HepG2 (cell line): ENCODE measurements around the gene TMEM167A. TPM values are rescaled to one million over a fixed set of nuclear protein-coding genes. Genes with fewer than 3 reads are reported as not detected.

ENCODE experiments used
- DPF2 ChIP-seq: sonication (generic); formaldehyde crosslinking; IDR thresholded peaks from 2 replicates; pipeline ENCODE4 v1.4.0; 2020; ENCODE audit warnings: mild to moderate bottlenecking, low read depth, missing genetic modification reagents, borderline replicate concordance
- GPN1 ChIP-seq: sonication (generic); formaldehyde crosslinking; IDR thresholded peaks from 2 replicates; pipeline ENCODE4 v1.5.1; 2020; ENCODE audit warnings: missing genetic modification reagents, borderline replicate concordance
- HDAC2 ChIP-seq: sonication (generic); formaldehyde crosslinking; IDR thresholded peaks from 2 replicates; pipeline ENCODE4 v1.4.0; 2020; ENCODE audit warnings: missing genetic modification reagents
- HES4 ChIP-seq: sonication (generic); formaldehyde crosslinking; IDR thresholded peaks from 2 replicates; pipeline ENCODE4 v1.9.0; 2021; ENCODE audit warnings: mild to moderate bottlenecking, missing genetic modification reagents, borderline replicate concordance
- KLF6 ChIP-seq: IDR thresholded peaks from 2 replicates; pipeline ENCODE4 v1.8.0; 2016; ENCODE audit warnings: missing biosample characterization, missing genetic modification reagents
- NCOR1 ChIP-seq: fragments of 200-600 bp; sonication (generic); IDR thresholded peaks from 2 replicates; pipeline ENCODE4 v1.7.0; 2017; ENCODE audit warnings: antibody characterized with exemption, low read length, borderline replicate concordance
- NFYB ChIP-seq: sonication (generic); formaldehyde crosslinking; IDR thresholded peaks from 2 replicates; pipeline ENCODE4 v1.4.0; 2020; ENCODE audit warnings: missing genetic modification reagents
- NFYC ChIP-seq: IDR thresholded peaks from 2 replicates; pipeline ENCODE4 v1.6.1; 2016; ENCODE audit warnings: missing genetic modification reagents, missing compliant biosample characterization
- NR2F1 ChIP-seq, 2 experiments: fragments of 450-650 bp in 1 of 2; formaldehyde crosslinking in 1 of 2; IDR thresholded peaks; 2 replicates each; pipeline versions ENCODE4 v1.5.0 to v1.6.1; 2016 to 2020; ENCODE audit warnings: mild to moderate bottlenecking in 1 of 2, missing compliant biosample characterization in 1 of 2, missing genetic modification reagents in 1 of 2, moderate library complexity in 1 of 2
- PHF21A ChIP-seq: sonication (generic); formaldehyde crosslinking; IDR thresholded peaks from 2 replicates; pipeline ENCODE4 v1.5.0; 2020; ENCODE audit warnings: mild to moderate bottlenecking, missing genetic modification reagents
- RARG ChIP-seq: sonication (generic); formaldehyde crosslinking; IDR thresholded peaks from 2 replicates; pipeline ENCODE4 v1.4.0; 2020; ENCODE audit warnings: low read depth, mild to moderate bottlenecking, missing genetic modification reagents
- RCOR2 ChIP-seq: IDR thresholded peaks from 2 replicates; pipeline ENCODE4 v1.6.1; 2016; ENCODE audit warnings: missing biosample characterization, missing genetic modification reagents
- REXO4 ChIP-seq: sonication (generic); formaldehyde crosslinking; IDR thresholded peaks from 2 replicates; pipeline ENCODE4 v1.8.0; 2022; ENCODE audit warnings: missing genetic modification reagents, mild to moderate bottlenecking, borderline replicate concordance
- SALL1 ChIP-seq: sonication (generic); formaldehyde crosslinking; IDR thresholded peaks from 2 replicates; pipeline ENCODE4 v1.8.0; 2022; ENCODE audit warnings: mild to moderate bottlenecking, missing genetic modification reagents
- SOX6 ChIP-seq, 2 experiments: fragments of 450-650 bp in 1 of 2; sonication (generic) in 1 of 2; formaldehyde crosslinking in 1 of 2; IDR thresholded peaks; 2 replicates each; pipeline versions ENCODE4 v1.4.0 to v1.6.1; 2017 to 2020; ENCODE audit warnings: antibody characterized with exemption in 1 of 2, mild to moderate bottlenecking in 1 of 2, missing genetic modification reagents in 1 of 2
- TAF1 ChIP-seq: sonication (generic); formaldehyde crosslinking; IDR thresholded peaks from 2 replicates; pipeline ENCODE4 v1.4.0; 2020; ENCODE audit warnings: missing genetic modification reagents
- TMF1 ChIP-seq: sonication (generic); formaldehyde crosslinking; IDR thresholded peaks from 2 replicates; pipeline ENCODE4 v1.8.1; 2022; ENCODE audit warnings: low read depth, missing genetic modification reagents
- ZNF530 ChIP-seq: sonication (generic); formaldehyde crosslinking; IDR thresholded peaks from 2 replicates; pipeline ENCODE4 v1.5.0; 2020; ENCODE audit warnings: low read depth, mild to moderate bottlenecking, missing genetic modification reagents
- ZNF557 ChIP-seq: sonication (generic); formaldehyde crosslinking; IDR thresholded peaks from 2 replicates; pipeline ENCODE4 v1.4.0; 2020; ENCODE audit warnings: missing genetic modification reagents
- ZNF572 ChIP-seq: sonication (generic); formaldehyde crosslinking; IDR thresholded peaks from 2 replicates; pipeline ENCODE4 v1.5.1; 2020; ENCODE audit warnings: mild to moderate bottlenecking, missing genetic modification reagents
- ZNF772 ChIP-seq: sonication (generic); formaldehyde crosslinking; IDR thresholded peaks from 2 replicates; pipeline ENCODE4 v1.5.0; 2020; ENCODE audit warnings: mild to moderate bottlenecking, missing genetic modification reagents
- ZNF782 ChIP-seq: sonication (generic); formaldehyde crosslinking; IDR thresholded peaks from 2 replicates; pipeline ENCODE4 v1.4.0; 2020; ENCODE audit warnings: missing genetic modification reagents, mild to moderate bottlenecking, borderline replicate concordance
- ZSCAN25 ChIP-seq: sonication (generic); formaldehyde crosslinking; IDR thresholded peaks from 2 replicates; pipeline ENCODE4 v1.8.0; 2022; ENCODE audit warnings: mild to moderate bottlenecking, missing genetic modification reagents
- polyA plus RNA-seq, 8 experiments: library from polyadenylated mRNA; depleted of rRNA in 3 of 8; stranded (reverse) in 7 of 8; unstranded in 1 of 8; fragments of >200 nt; fragmentation: Illumina TruSeq in 4 of 8; extraction: Trizol in 4 of 8; gene quantifications; 2 replicates each; pipeline versions ENCODE4 v1.2.1 to v1.2.3, GENCODE V29; 2011 to 2016; ENCODE audit warnings: low read depth in 4 of 8, missing spikeins in 1 of 8, mixed read lengths in 1 of 8; ENCODE audit not compliant: insufficient read depth in 1 of 8
- total RNA-seq, 5 experiments: library from RNA; depleted of rRNA; stranded (reverse); fragments of >200 nt; fragmentation: Illumina TruSeq; extraction: Trizol; gene quantifications; 2 replicates each; pipeline ENCODE4 v1.2.3, GENCODE V29; 2016; ENCODE audit warnings: low read depth in 1 of 5
- TF ChIP-seq, protein P1 (sequence below): sonication (generic); formaldehyde crosslinking; IDR thresholded peaks from 2 replicates; pipeline ENCODE4 v1.4.0; 2020; ENCODE audit warnings: mild to moderate bottlenecking, missing genetic modification reagents
- TF ChIP-seq, protein P2 (sequence below): sonication (generic); formaldehyde crosslinking; IDR thresholded peaks from 2 replicates; pipeline ENCODE4 v1.5.0; 2020; ENCODE audit warnings: mild to moderate bottlenecking, missing genetic modification reagents, borderline replicate concordance
- TF ChIP-seq, protein P3 (sequence below): sonication (generic); formaldehyde crosslinking; IDR thresholded peaks from 2 replicates; pipeline ENCODE4 v1.5.1; 2020; ENCODE audit warnings: missing genetic modification reagents, mild to moderate bottlenecking, borderline replicate concordance

The TMEM167A gene
- total and polyA plus RNA-seq, 2 of the 13 experiments (the other 11 are each of a cell fraction or from before 2014, with no cell fraction given): 47.0 to 78.7 TPM

DNA sequence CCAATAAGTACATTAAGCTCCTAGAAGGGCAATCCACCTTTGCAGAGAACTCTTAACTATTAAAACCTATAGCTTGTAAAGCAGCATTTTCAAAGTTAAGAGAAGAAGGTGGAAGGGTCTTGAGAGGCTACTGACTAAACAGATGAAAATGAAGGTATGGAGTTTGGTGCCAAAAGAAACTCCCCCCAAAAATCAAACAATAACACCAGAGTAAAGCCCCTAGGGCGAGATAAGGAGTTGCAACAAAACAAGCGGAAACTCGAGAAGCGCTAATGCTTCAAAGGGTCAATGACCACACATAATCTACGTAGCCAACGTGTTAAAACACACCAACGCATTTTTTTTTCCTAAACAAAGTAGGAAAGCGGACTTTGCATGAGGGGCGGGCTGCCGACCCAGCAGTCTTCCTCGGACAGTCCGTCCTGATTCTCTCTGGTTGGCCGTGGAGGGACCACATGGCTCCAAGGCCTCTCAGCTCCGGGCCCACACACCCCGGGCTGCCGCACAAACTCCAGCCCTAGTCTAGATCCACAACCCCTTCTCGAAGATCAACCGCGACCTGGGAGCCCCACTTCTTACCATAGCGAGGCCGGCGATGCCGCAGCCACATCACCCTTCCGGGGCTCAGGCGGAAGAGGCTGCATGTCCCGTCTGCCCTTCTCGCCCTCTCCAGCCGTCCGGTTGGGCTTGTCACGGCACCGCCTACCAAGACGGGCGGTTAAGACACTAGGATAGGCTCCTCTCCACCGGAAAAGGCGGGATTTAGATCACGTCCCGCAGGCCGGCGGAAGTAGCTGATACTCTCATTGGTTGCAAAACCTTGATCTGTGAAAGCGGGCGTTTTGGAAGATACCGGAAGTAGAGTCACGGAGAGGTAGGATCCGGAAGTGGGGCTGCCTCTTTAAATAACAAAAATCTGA is at the start of gene TMEM167A, which contains the start of gene XRCC4 (continued):
- TF ChIP-seq ZSCAN25 (CRISPR knock-in tag): no peak
- peak; percentile 53; the same call in 1 of the 2 replicates for TF ChIP-seq HDAC2 (CRISPR knock-in tag)
- no peak for TF ChIP-seq REXO4 (CRISPR knock-in tag)
- no peak for TF ChIP-seq ZNF782
- peak; percentile 89 for TF ChIP-seq TAF1 (CRISPR knock-in tag)
- TF ChIP-seq, protein P1, sequence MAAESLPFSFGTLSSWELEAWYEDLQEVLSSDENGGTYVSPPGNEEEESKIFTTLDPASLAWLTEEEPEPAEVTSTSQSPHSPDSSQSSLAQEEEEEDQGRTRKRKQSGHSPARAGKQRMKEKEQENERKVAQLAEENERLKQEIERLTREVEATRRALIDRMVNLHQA (CRISPR knock-in tag): no peak
- no peak for TF ChIP-seq NR2F1 (CRISPR knock-in tag; IDR thresholded peaks at IDR 0.05)
- TF ChIP-seq ZNF572 (CRISPR knock-in tag): no peak
- TF ChIP-seq TMF1: peak; percentile 68; the same call in 1 of the 2 replicates
- peak; percentile 93 for TF ChIP-seq NFYB (CRISPR knock-in tag)
- 0 out of 2 replicates have a peak, but pooled peaks have one; percentile 34 for TF ChIP-seq ZNF557
- TF ChIP-seq SOX6 (IDR thresholded peaks at IDR 0.05): no peak
- TF ChIP-seq SOX6 (CRISPR knock-in tag; IDR thresholded peaks at IDR 0.05): peak; percentile 69
- TF ChIP-seq GPN1: no peak
- no peak for TF ChIP-seq HES4
- no peak for TF ChIP-seq ZNF530 (CRISPR knock-in tag)
- 0 out of 2 replicates have a peak, but pooled peaks have one; percentile 53 for TF ChIP-seq ZNF772 (CRISPR knock-in tag)
- TF ChIP-seq RARG (CRISPR knock-in tag): no peak
- TF ChIP-seq NFYC: peak; percentile 94
- TF ChIP-seq, protein P2, sequence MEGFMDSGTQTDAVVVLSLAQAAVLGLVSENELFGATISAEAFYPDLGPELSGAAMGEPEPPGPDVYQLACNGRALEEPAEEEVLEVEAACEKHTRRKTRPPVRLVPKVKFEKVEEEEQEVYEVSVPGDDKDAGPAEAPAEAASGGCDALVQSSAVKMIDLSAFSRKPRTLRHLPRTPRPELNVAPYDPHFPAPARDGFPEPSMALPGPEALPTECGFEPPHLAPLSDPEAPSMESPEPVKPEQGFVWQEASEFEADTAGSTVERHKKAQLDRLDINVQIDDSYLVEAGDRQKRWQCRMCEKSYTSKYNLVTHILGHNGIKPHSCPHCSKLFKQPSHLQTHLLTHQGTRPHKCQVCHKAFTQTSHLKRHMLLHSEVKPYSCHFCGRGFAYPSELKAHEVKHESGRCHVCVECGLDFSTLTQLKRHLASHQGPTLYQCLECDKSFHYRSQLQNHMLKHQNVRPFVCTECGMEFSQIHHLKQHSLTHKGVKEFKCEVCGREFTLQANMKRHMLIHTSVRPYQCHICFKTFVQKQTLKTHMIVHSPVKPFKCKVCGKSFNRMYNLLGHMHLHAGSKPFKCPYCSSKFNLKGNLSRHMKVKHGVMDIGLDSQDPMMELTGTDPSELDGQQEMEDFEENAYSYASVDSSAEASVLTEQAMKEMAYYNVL (CRISPR knock-in tag): 0 out of 2 replicates have a peak, but pooled peaks have one; percentile 13
- no peak for TF ChIP-seq RCOR2 (CRISPR knock-in tag)
- 0 out of 2 replicates have a peak, but pooled peaks have one; percentile 41 for TF ChIP-seq KLF6 (CRISPR knock-in tag)
- no peak for TF ChIP-seq DPF2 (CRISPR knock-in tag)
- peak; percentile 64 for TF ChIP-seq SALL1 (CRISPR knock-in tag)
- TF ChIP-seq, protein P3, sequence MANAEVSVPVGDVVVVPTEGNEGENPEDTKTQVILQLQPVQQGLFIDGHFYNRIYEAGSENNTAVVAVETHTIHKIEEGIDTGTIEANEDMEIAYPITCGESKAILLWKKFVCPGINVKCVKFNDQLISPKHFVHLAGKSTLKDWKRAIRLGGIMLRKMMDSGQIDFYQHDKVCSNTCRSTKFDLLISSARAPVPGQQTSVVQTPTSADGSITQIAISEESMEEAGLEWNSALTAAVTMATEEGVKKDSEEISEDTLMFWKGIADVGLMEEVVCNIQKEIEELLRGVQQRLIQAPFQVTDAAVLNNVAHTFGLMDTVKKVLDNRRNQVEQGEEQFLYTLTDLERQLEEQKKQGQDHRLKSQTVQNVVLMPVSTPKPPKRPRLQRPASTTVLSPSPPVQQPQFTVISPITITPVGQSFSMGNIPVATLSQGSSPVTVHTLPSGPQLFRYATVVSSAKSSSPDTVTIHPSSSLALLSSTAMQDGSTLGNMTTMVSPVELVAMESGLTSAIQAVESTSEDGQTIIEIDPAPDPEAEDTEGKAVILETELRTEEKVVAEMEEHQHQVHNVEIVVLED (CRISPR knock-in tag): peak; percentile 83
- TF ChIP-seq PHF21A (CRISPR knock-in tag): no peak
- peak; percentile 50; the same call in 1 of the 2 replicates for TF ChIP-seq NCOR1
